Measurements from ENCODE around the gene GMEB1.

GMEB1 gene

DNA sequence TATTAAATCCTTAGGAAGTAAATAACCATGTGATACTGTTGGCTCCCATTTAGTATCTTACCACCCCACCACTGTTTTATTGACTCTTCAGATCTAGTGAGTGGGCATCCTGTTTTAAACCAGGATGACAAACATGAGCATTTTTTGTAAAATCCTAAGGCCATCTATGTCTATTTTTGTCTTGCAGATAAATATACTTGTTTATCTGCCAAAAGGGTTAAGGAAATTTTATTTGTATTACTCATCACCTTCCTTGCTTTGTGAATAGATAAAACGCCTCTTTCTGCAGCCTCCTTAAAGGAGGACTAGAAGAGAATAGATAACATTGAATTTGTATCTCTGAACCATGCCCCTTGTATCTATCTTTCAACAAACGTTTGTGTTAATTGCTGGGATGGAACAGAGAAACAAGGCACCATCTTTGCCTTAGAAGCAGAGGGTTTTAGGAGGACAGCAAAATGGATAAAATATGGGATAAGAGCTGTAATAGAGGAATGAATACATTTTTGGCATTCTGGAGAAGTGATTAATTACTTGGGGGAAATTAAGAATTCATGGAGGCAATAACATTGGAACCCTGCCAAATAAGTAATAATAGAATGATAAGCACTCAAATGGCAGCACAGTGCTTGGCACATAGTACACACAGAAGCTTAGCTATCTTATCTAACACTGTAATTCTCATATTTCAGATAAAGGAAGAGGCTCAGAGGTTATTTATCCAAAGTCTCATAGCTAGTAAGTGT is 82.9 kb downstream of the GMEB1 start:
- no peak for DNase-seq

GRCh38 chr1:28755701-28756100 is 87.1 kb downstream of the GMEB1 start:
- no peak for DNase-seq

- DNase-seq = no peak
Observed at GRCh38 chr1:28756846-28757245, 88.3 kb downstream of the GMEB1 start.

- DNase-seq = no peak
Observed at GRCh38 chr1:28758420-28758819, 89.8 kb downstream of the GMEB1 start.

DNA sequence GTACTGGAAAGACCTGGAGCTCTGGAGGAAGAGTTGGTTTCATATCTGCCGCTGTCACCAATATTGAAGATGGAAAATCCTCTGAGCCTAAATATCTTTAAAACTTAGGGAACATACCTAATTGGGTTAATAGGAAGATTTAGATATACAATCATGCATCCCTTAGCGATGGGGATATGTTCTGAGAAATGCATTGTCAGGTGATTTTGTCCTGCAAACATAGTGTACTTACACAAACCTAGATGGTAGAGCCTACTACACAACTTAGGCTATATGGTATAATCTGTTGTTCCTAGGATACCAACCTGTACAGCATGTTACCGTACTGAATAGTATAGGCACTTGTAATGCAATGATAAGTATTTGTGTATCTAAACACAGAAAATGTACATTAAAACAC is 90.7 kb downstream of the GMEB1 start:
- DNase-seq = no peak

GRCh38 chr1:28761189-28761588 is 92.6 kb downstream of the GMEB1 start:
- DNase-seq = no peak

GRCh38 chr1:28766532-28767183 is 98.1 kb downstream of the GMEB1 start:
- no peak for DNase-seq
